HepG2 (cell line): ENCODE data around the gene KRT2. TPM values are rescaled to one million over a fixed set of nuclear protein-coding genes. Genes with fewer than 3 reads are reported as not detected.

ENCODE experiments used
- ATAC-seq: fragments of 200-7000 bp; cut with Tn5 transposase; 3 replicates; pipeline ENCODE4 v1.9.1; 2020; ENCODE audit warnings: mild to moderate bottlenecking, moderate library complexity
- BruUV-seq: library from RNA; stranded (reverse); fragments of 400-500 nt; replicated peaks from 2 replicates; lab custom pipeline; 2021; lab: Mats Ljungman, UMichigan
- CTCF ChIA-PET: fragments of 300-600 bp; formaldehyde crosslinking; extraction: SDS; loops from one replicate; lab custom pipeline; 2021; ENCODE audit warnings: low total read pairs, inconsistent platforms, low intra/inter-chr PET ratio; lab: Yijun Ruan, JAX
- POLR2A ChIA-PET: fragments of 350-600 bp; sonication (Branson Sonifier 250); formaldehyde crosslinking; loops from one replicate; lab custom pipeline; 2020; ENCODE audit warnings: antibody characterized with exemption, inconsistent platforms; lab: Yijun Ruan, JAX
- DNase-seq: peaks from one replicate; pipeline ENCODE4 v3.0.0-alpha.2; 2015; ENCODE audit warnings: low spot score
- FAIRE-seq: peaks from 3 replicates; lab custom pipeline; 2011; peaks lifted over from hg19 to GRCh38; lab: Jason Lieb, UNC
- H2AFZ ChIP-seq: one replicate; pipeline ENCODE4 v1.6.1; 2011; ENCODE audit warnings: low read length, inconsistent platforms
- H3K27ac ChIP-seq: fragments of 300-600 bp; 3 replicates; pipeline ENCODE4 v1.8.0; 2011; ENCODE audit warnings: mixed run types, mild to moderate bottlenecking, mixed read lengths, low read length, inconsistent platforms; ENCODE audit not compliant: insufficient read depth; ENCODE audit errors: extremely low read length
- H3K27me3 ChIP-seq, 2 experiments: fragments of 200-600 bp in 1 of 2; 2 replicates in 1 of 2; 3 replicates in 1 of 2; pipeline versions ENCODE4 v1.6.0 to v1.8.0; 2011; ENCODE audit warnings: low read length in 2 of 2, mild to moderate bottlenecking in 2 of 2, moderate library complexity in 2 of 2, inconsistent platforms in 1 of 2; ENCODE audit not compliant: insufficient read depth in 2 of 2, control insufficient read depth in 1 of 2
- H3K36me3 ChIP-seq, 2 experiments: fragments of 200-600 bp in 1 of 2; replicated peaks in 1 of 2; 2 replicates in 1 of 2; 3 replicates in 1 of 2; pipeline versions ENCODE4 v1.5.1 to v1.8.0; 2011; ENCODE audit warnings: low read length in 2 of 2, inconsistent platforms in 1 of 2; ENCODE audit not compliant: insufficient read depth in 2 of 2, control insufficient read depth in 1 of 2
- H3K4me1 ChIP-seq: 2 replicates; pipeline ENCODE4 v1.5.1; 2012; ENCODE audit warnings: low read length, inconsistent platforms; ENCODE audit not compliant: insufficient read depth
- H3K4me2 ChIP-seq: 2 replicates; pipeline ENCODE4 v1.6.0; 2011; ENCODE audit warnings: low read depth, low read length, inconsistent platforms
- H3K4me3 ChIP-seq, 3 experiments: fragments of 200-600 bp in 1 of 3; sonication (generic), shearing (Covaris generic) in 1 of 3; replicated peaks in 1 of 3; 2 replicates each; pipeline ENCODE4 v1.5.1; 2011 to 2016; ENCODE audit warnings: low read length in 3 of 3, inconsistent platforms in 2 of 3, low read depth in 2 of 3, mild to moderate bottlenecking in 2 of 3, control low read depth in 1 of 3, mixed read lengths in 1 of 3; ENCODE audit not compliant: insufficient read depth in 1 of 3
- H3K79me2 ChIP-seq: one replicate; pipeline ENCODE4 v1.6.1; 2011; ENCODE audit warnings: low read length, inconsistent platforms; ENCODE audit not compliant: insufficient read depth
- H3K9ac ChIP-seq: 2 replicates; pipeline ENCODE4 v1.6.0; 2011; ENCODE audit warnings: mild to moderate bottlenecking, low read depth, low read length, inconsistent platforms; ENCODE audit not compliant: insufficient read depth
- H3K9me3 ChIP-seq: 2 replicates; pipeline ENCODE4 v1.5.1; 2012; ENCODE audit warnings: mild to moderate bottlenecking, low read length
- H4K20me1 ChIP-seq: 2 replicates; pipeline ENCODE4 v1.6.0; 2011; ENCODE audit warnings: inconsistent platforms, mild to moderate bottlenecking, low read length, moderate library complexity; ENCODE audit not compliant: insufficient read depth
- ATF7 ChIP-seq, 2 experiments: fragments of 450-650 bp in 1 of 2; sonication (generic) in 1 of 2; formaldehyde crosslinking in 1 of 2; IDR thresholded peaks; 2 replicates each; pipeline versions ENCODE4 v1.4.0 to v1.6.1; 2016 to 2020; ENCODE audit warnings: antibody characterized with exemption in 1 of 2, mild to moderate bottlenecking in 1 of 2, missing genetic modification reagents in 1 of 2
- ZNF18 ChIP-seq: sonication (generic); formaldehyde crosslinking; IDR thresholded peaks from 2 replicates; pipeline ENCODE4 v1.8.0; 2022; ENCODE audit warnings: mild to moderate bottlenecking, missing genetic modification reagents; ENCODE audit not compliant: insufficient replicate concordance
- ZNF770 ChIP-seq: sonication (generic); formaldehyde crosslinking; IDR thresholded peaks from 2 replicates; pipeline ENCODE4 v1.5.0; 2020; ENCODE audit warnings: mild to moderate bottlenecking, missing genetic modification reagents
- WGBS: methylation state at CpG from one replicate; pipeline ENCODE4 v1.1.6; 2017; ENCODE audit warnings: low lambda C conversion rate; 5-methylcytosine and 5-hydroxymethylcytosine counted together
- in situ Hi-C: cut with HindIII; loops from 2 replicates; pipeline ENCODE4 v1.10.0; 2017; ENCODE audit warnings: low pct_unique_long_range_greater_than_20kb; ENCODE audit not compliant: extremely low pct_ligation_motif_present
- intact Hi-C: fragments of 100-400 bp; cut with micrococcal nuclease; formaldehyde crosslinking; loops from one replicate; pipeline ENCODE4 v1.10.0; 2022; ENCODE audit not compliant: unreplicated experiment
- polyA plus RNA-seq, 8 experiments: library from polyadenylated mRNA; depleted of rRNA in 3 of 8; stranded (reverse) in 7 of 8; unstranded in 1 of 8; fragments of >200 nt; fragmentation: Illumina TruSeq in 4 of 8; extraction: Trizol in 4 of 8; gene quantifications; 2 replicates each; pipeline versions ENCODE4 v1.2.1 to v1.2.3, GENCODE V29; 2011 to 2016; ENCODE audit warnings: low read depth in 4 of 8, missing spikeins in 1 of 8, mixed read lengths in 1 of 8; ENCODE audit not compliant: insufficient read depth in 1 of 8
- total RNA-seq, 5 experiments: library from RNA; depleted of rRNA; stranded (reverse); fragments of >200 nt; fragmentation: Illumina TruSeq; extraction: Trizol; gene quantifications; 2 replicates each; pipeline ENCODE4 v1.2.3, GENCODE V29; 2016; ENCODE audit warnings: low read depth in 1 of 5

Gene KRT2
- total and polyA plus RNA-seq, 2 of the 13 experiments (the other 11 are each of a cell fraction or from before 2014, with no cell fraction given) = not detected

- in situ Hi-C loops = no loop called here
- H3K79me2 ChIP-seq = no peaks in the 10 kb centered on the region
- no peaks in the 10 kb centered on the region for H3K4me1 ChIP-seq
- H3K27ac ChIP-seq = no peak overlapping the region
- FAIRE-seq (no peak), DNase-seq (no peak), ATAC-seq (no peak)
- TF ChIP-seq ATF7 (IDR thresholded peaks at IDR 0.05) = no peak
- no peak for TF ChIP-seq ATF7 (CRISPR knock-in tag; IDR thresholded peaks at IDR 0.05)
- no peak for TF ChIP-seq ZNF18 (CRISPR knock-in tag)
- no peak for TF ChIP-seq ZNF770 (CRISPR knock-in tag)
- H3K36me3 ChIP-seq = no peaks in the 10 kb centered on the region
- H3K4me3 ChIP-seq = no peak overlapping the region
- H2AFZ ChIP-seq = no peak overlapping the region
- WGBS = 12% methylated on average over 7 of the region's 12 CpGs
- peaks cover 0 to 22% of the 10 kb centered on the region in 2 experiments; a peak in 2 of 5 replicates for H3K27me3 ChIP-seq
- CTCF ChIA-PET = no interaction called here
- no peak overlapping the region for H3K4me2 ChIP-seq
- no peak overlapping the region for H3K9ac ChIP-seq
- no peaks in the 10 kb centered on the region for H3K9me3 ChIP-seq
- intact Hi-C loops = no loop called here
- BruUV-seq = no TSS peak
- POLR2A ChIA-PET = no interaction called here
- H4K20me1 ChIP-seq = no peaks in the 10 kb centered on the region
Measured at GRCh38 chr12:52629281-52630007, 22.6 kb downstream of the KRT2 start.
